ENCODE data around the gene QPRT. TPM values are rescaled to one million over a fixed set of nuclear protein-coding genes. Genes with fewer than 3 reads are reported as not detected.

Gene QPRT
- total RNA-seq, 4 donors from 2014 or later, result 1.5 to 13.8 (median 2.4) TPM

DNA sequence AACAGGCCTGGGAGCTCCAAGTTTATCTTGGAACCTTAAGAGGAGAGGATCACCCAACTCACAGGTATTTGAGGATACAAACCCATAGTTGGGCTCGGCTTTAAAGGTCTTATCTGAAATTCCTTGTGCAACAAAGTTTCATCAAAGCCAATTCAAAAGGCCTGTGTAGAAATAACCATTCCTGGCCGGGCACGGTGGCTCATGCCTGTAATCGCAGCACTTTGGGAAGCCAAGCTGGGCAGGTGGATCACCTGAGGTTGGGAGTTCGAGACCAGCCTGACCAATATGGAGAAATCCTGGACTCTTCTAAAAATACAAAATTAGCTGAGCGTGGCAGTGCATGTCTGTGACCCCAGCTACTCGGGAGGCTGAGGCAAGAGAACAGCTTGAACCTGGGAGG is 38.1 kb downstream of the QPRT start:
- TF ChIP-seq, protein P1, sequence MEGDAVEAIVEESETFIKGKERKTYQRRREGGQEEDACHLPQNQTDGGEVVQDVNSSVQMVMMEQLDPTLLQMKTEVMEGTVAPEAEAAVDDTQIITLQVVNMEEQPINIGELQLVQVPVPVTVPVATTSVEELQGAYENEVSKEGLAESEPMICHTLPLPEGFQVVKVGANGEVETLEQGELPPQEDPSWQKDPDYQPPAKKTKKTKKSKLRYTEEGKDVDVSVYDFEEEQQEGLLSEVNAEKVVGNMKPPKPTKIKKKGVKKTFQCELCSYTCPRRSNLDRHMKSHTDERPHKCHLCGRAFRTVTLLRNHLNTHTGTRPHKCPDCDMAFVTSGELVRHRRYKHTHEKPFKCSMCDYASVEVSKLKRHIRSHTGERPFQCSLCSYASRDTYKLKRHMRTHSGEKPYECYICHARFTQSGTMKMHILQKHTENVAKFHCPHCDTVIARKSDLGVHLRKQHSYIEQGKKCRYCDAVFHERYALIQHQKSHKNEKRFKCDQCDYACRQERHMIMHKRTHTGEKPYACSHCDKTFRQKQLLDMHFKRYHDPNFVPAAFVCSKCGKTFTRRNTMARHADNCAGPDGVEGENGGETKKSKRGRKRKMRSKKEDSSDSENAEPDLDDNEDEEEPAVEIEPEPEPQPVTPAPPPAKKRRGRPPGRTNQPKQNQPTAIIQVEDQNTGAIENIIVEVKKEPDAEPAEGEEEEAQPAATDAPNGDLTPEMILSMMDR (IDR thresholded peaks at IDR 0.05; ENCODE audit: low read depth), result no peak

DNA sequence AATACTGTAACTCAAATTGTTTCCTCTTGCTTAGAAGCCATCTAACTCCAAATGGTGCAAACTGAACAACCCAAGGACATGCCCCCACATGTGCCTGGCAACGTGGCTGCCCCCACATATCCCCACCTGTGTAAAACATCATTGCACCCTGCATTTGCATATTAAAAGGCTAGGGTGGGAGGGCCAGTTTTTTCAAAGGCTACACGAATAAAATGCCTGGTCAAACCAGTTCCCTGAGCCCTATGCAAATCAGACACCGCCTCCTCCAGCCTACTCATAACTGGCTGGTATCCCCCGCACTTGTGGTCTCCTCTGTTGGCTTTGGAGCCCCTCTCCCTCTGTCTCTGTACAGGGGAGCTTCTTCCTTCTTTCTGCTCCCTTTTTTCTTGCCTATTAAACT is 40.1 kb downstream of the QPRT start:
- TF ChIP-seq, protein P1 (IDR thresholded peaks at IDR 0.05; ENCODE audit: low read depth), result no peak

DNA sequence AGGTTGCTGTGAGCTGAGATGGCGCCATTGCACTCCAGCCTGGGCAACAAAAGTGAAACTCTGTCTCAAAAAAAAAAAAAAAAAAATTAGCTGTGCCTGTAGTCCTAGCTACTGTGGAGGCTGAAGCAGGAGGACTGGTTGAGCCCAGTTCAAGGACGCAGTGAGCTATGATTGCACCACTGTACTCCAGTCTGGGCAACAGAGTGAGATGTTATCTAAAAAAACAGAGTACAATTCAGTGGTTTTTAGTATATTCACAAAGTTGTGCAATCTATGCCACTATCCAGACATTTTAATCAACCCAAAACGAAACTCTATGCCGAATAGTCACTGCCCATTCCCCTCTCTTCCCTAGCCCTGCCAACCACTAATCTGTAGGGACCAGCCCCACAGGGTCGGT is 41.7 kb downstream of the QPRT start:
- TF ChIP-seq, protein P1 (IDR thresholded peaks at IDR 0.05; ENCODE audit: low read depth), result no peak

DNA sequence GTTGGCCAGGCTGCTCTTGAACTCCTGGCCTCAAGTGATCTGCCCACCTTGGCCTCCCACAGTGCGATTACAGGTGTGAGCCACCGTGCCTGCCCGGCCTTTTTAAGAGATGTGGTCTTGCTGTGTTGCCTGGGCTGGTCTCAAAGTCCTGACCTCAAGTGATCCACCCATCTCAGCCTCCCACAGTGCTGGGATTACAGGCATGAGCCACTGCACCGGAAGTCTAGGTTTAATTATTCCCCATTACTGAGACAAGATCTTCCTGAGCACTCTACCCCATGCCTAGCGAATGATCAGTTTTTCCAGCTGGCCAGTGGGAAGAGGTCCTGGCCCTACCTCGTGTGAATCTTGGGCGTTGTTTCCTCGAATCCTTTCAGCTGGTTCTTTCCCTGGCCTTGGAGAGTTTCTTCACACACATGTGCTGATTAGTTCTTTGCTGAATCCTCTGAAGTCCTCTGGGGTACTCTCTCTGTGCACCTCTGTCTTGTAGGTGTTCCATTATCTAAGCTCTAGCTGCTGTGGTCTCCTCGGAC is 47.9 kb downstream of the QPRT start:
- TF ChIP-seq, protein P1 (IDR thresholded peaks at IDR 0.05; ENCODE audit: low read depth), result no peak

DNA sequence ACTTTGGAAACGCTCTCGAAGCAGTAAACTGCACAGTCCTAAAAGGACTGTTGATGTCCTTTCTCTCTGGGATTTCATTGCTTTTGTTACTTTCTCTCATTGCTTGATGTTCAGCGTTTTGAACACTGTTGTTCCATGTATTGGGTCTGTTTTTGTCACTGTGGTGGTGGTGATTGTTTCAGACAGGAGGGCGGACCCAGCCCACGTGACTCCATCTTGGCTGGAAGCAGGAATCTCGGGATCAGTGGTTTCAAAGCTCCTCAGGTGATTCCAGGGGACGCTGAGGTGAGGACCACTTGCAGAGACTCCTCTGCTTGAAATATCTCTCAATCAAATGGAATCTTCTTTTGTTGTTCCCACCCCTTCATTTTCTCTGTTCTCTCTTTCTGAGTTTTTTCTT is 48.5 kb downstream of the QPRT start:
- TF ChIP-seq, protein P1 (IDR thresholded peaks at IDR 0.05; ENCODE audit: low read depth), result no peak

DNA sequence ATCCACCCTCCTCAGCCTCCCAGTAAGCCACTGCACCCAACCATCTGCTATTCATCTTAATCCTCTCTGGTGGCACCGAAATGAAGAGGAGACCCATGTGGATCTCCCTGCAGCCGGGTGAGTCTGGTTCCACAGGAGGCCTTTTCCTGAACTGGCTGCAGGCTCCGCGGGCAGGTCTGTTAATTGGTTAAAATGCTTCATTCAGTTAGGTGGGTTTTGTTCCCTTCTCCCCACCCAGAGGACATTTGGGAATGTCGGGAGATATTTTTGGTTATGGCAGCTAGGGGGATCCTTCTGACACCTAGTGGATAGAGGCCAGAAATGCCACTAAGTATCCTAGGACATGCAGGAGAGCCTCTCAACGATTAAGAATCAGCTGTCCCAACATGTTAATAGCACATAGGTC is 50.1 kb downstream of the QPRT start:
- TF ChIP-seq, protein P1 (IDR thresholded peaks at IDR 0.05; ENCODE audit: low read depth), result no peak

DNA sequence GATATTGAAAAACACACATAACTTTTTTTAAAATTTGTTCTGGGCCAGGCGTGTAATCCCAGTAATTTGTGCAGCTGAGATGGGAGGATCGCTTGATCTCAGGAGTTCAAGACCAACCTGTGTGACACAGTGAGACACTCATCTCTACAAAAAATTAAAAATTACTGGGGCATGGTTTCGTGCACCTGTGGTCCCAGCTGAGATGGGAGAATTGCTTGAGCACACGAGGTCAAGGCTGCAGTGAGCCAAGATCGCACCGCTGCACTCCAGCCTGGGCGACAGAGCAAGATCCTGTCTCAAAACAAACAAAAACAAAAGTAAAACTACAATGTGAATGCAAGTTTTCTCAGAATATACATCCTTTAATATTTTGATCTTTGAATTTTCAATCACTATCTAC is 51.7 kb downstream of the QPRT start:
- TF ChIP-seq, protein P1 (IDR thresholded peaks at IDR 0.05; ENCODE audit: low read depth), result no peak
